HG02884 (cell line): Measurements from ENCODE around the gene MACF1.
"Not testable (repeated sequence)": the region's sequence is repeated elsewhere in the genome, so short reads cannot be mapped to it uniquely, and the experiment has no call there.

Source experiments
- ATAC-seq: cut with Tn5 transposase; IDR thresholded peaks from one replicate; pipeline ENCODE4 v1.9.1; 2021; ENCODE audit warnings: mild to moderate bottlenecking, moderate library complexity; ENCODE audit not compliant: unreplicated experiment

MACF1 gene

DNA sequence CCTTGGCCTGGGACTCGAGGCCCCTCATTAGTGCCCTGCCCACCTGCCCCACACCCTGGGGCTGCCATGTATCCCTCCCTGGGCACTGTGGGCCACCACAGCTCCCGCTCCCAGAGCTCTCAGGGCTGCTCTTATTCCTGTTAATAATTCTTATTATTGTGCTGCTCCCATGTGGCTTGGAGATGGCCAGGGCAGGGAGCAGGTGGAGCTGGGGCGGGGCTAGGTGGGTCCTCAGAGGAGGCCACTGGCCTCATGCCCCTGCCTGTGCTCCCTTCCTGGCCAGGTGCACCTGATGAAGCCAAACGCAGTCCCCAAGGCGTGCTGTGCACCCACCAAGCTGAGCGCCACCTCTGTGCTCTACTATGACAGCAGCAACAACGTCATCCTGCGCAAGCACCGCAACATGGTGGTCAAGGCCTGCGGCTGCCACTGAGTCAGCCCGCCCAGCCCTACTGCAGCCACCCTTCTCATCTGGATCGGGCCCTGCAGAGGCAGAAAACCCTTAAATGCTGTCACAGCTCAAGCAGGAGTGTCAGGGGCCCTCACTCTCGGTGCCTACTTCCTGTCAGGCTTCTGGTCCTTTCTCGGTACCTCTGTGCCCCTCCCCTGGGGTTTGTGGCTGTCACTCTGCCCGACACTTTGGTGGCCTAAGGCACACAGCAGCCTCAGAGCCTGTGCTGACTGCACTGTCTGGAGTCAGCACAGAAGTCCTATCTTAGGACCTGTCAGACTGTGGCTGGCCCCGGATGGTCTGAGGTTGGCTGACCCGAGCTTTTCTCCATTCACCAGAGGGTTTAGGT lies 321.1 kb downstream of the MACF1 start:
- peak; percentile 74 for ATAC-seq

DNA sequence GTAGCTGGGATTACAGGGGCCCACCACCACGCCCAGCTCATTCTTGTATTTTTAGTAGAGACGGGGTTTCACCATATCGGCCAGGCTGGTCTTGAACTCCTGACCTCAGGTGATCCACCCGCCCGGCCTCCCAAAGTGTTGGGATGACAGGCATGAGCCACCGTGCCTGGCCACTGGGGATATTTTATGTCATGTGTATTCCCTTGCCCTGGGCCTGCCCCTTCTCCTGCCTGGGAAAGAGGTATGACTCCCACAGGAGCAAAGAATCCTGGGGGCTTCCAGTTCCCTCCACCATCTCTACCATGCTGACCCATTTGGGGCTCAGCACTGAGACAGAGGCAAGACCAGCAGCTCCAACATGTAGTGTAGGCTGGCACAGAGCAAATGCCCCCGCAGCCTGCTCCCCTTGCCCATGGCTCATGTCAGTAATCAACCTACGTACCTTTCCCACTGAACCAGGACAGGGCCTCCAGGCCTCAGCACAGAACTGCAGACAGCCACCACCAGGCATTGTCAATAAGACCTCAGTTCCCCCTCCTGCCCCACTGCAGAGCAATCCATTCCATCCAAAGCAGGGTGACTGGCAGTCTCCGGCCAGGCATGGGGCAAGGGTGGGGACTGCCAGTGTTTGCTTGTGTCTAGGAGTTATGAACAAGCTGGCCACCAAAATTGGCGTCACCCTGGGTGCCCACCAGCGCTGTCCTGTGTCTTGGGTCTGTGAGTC lies 322.1 kb downstream of the MACF1 start:
- ATAC-seq: no peak

DNA sequence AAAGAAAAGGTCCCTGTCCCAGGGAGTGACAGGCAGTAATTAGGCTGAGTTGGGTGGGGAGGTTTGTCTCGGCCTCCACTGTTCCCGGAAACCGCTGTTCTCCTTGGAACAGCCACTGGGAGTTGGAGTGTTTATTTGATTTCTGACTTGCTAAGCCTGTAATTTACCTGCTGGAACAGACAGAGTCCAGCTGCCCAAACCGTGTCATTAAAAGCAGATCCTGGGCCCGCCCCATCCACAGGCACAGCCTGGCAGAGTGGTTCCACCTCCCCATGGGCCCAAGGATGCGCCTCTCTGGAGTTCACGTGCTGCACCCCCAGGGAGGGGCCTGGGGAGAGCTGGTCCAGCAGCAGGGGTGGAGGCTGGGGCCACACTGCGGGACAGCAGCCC lies 322.7 kb downstream of the MACF1 start:
- ATAC-seq: not testable (repeated sequence)

DNA sequence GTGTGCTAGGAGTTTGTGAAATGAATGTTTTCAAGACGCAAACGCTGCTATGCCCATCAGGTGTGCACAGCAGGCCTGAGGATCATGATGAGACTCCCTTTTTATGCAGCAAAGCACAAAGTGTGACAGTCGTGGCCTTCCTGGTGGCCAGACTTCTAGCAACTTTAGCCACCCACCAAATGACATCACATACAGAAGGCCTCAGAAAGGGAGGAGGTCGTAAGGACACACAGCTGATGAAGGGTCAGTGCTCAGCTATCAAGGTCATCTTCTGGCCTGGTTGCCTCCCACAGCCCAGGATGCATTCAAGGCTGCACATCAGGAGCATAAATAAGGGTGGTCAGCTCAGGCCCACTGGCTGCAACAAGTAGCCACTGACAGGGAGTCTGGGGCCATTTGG lies 323.6 kb downstream of the MACF1 start:
- no peak for ATAC-seq

DNA sequence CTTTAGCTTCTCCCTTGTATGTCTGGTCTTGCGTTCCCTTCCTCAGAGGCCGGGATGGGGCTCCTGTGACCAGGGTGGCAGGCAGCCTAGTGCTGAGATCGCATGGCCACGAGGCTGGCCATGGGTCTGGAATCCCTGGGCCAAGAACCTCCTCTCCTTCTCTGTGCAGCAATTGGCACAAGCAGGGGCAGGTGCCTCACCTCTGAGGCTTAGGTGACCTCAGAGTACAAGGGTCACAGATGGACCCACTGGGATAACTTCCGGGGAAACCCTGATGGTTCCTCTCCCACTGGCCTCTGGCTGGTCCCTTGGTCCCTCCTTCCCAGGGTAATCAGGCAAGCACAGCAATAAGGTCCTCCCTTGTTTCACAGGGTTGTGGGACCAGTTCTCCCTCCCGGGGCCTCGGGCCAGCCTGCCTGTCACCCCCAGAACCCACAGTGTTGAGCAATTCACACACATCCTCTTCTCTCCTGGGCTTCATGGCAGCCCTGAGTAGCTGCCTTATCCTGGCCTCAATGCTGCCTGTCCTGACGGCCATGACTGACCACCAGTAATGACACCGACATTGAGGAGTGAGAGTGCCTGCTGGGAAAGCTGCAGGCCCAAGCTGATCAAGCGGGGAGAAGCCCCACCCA lies 325.5 kb downstream of the MACF1 start:
- ATAC-seq: no peak

DNA sequence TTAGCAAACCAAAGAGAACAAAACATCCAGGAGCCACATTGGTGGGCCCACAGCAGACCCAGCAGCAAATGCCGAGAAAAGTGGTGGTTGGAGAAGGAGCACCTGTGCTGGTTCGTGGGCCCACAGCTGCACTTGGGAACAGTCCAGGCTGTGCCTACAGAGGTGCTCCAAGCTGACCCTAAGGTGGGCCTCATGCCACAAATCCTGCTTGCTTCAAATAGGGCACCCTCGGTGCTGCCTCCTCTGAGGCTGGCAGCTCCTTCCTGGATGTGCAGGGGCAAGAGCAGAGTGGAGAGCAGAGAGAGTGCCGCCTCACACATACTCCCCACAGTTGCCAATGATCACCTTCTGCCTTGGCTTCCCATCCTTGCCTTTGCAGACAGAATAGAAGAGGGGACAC lies 327.0 kb downstream of the MACF1 start:
- ATAC-seq: no peak

DNA sequence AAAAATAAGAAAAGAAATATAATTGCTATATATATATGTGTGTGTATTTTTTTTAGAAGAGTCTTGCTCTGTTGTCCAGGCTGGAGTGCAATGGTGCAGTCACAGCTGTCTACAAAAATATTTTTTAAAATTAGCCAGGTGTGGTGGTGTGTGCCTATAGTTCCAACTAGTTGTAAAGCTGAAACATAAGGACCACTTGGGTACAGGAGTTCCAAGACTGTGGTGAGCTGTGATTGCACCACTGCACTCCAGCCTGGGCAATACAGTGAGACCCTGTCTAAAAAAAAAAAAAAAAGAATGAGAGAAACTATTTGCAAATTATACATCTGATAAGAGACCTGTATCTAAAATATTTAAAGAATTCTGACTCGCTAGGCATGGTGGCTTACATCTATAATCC lies 328.9 kb downstream of the MACF1 start:
- ATAC-seq: no peak
